ENCODE data around the gene RERE.

DNA sequence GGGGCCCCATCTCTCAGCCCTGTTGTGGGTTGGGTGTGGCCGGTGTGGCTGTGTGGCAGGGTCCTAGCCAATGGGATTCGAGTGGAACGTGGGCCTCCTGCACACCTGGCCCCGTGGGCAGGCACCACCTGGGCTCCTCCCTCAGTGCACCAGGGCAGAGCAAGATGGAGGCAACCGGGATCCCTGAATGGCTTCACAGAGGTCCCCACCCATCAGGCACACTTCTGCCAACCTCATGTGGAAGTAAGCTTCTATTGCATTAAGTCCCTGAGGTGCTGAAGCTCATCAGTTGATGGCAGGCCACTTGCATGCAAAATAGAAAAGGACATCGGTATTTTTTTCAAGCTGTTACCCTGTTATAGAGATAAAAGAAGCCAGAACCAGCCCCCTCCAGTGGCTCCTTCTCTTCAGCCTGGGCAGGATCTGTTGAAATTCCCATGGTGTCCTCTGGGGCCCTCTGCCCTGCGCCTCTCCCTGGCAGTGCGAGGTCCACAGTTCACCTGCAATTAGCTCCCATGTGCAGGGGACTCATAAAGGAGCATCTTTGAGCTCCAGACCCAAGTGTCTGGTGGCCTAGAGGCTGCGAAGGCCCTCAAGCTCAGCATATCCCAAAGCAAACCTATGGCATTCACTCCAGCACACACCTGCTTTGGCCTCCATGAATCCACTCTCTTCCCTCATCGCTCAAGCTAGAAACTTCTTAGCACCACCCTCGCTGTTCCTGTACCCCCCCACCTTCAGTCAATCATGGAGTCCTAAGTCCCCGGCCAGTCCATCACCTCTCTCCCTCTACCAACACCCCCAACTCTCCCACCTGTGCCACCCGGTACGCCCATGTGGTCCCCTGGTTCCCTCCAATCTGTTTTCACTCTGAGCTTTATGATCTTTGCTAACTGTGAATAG lies 501.6 kb downstream of the RERE start:
- TF ChIP-seq POLR2A (IDR thresholded peaks at IDR 0.05; ENCODE audit: low read depth, low read length) = no peak
- TF ChIP-seq, protein P1, sequence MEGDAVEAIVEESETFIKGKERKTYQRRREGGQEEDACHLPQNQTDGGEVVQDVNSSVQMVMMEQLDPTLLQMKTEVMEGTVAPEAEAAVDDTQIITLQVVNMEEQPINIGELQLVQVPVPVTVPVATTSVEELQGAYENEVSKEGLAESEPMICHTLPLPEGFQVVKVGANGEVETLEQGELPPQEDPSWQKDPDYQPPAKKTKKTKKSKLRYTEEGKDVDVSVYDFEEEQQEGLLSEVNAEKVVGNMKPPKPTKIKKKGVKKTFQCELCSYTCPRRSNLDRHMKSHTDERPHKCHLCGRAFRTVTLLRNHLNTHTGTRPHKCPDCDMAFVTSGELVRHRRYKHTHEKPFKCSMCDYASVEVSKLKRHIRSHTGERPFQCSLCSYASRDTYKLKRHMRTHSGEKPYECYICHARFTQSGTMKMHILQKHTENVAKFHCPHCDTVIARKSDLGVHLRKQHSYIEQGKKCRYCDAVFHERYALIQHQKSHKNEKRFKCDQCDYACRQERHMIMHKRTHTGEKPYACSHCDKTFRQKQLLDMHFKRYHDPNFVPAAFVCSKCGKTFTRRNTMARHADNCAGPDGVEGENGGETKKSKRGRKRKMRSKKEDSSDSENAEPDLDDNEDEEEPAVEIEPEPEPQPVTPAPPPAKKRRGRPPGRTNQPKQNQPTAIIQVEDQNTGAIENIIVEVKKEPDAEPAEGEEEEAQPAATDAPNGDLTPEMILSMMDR (IDR thresholded peaks at IDR 0.05; ENCODE audit: extremely low read depth in 1 of 2, insufficient read depth in 1 of 2, low read depth in 1 of 2, low read length in 2 of 2) = no peak
- no peak for TF ChIP-seq POLR2AphosphoS5 (IDR thresholded peaks at IDR 0.05; ENCODE audit: insufficient read depth, low read depth, low read length)
- no peak for TF ChIP-seq EZH2 (IDR thresholded peaks at IDR 0.05; ENCODE audit: borderline replicate concordance, low read depth, low read length, severe bottlenecking)
- no peak for TF ChIP-seq JUN (IDR thresholded peaks at IDR 0.05; ENCODE audit: borderline replicate concordance, insufficient read depth, insufficient read length, low read depth)
